Colonic mucosa (tissue), 4 donors: Measurements from ENCODE around the gene RNASE1. TPM values are rescaled to one million over a fixed set of nuclear protein-coding genes. Genes with fewer than 3 reads are reported as not detected.
"Not testable (repeated sequence)": the region's sequence is repeated elsewhere in the genome, so short reads cannot be mapped to it uniquely, and the experiment has no call there.

Source experiments
- DNase-seq: peaks from one replicate; pipeline ENCODE4 v3.0.0-alpha.2; 2020
- H3K27ac ChIP-seq: fragments of 200-600 bp; one replicate; pipeline ENCODE4 v1.8.0; 2021
- H3K27me3 ChIP-seq: fragments of 200-600 bp; one replicate; pipeline ENCODE4 v1.8.0; 2021
- H3K36me3 ChIP-seq: fragments of 200-600 bp; one replicate; pipeline ENCODE4 v1.8.0; 2021
- H3K4me1 ChIP-seq: fragments of 200-600 bp; one replicate; pipeline ENCODE4 v1.8.0; 2021; ENCODE audit warnings: mild to moderate bottlenecking
- H3K4me3 ChIP-seq: fragments of 200-600 bp; one replicate; pipeline ENCODE4 v1.8.0; 2021
- H3K9ac ChIP-seq, 2 donors: one replicate each; pipeline ENCODE4 v1.7.0; 2013; ENCODE audit warnings: control low read depth in 2 of 2, low read depth in 2 of 2, low read length in 2 of 2
- H3K9me3 ChIP-seq: fragments of 200-600 bp; one replicate; pipeline ENCODE4 v1.8.0; 2021
- intact Hi-C: fragments of 100-400 bp; cut with DNase I; formaldehyde crosslinking; loops from one replicate; pipeline ENCODE4 v1.14.1; 2022
- total RNA-seq, 2 donors: library from RNA; stranded (reverse); fragmentation: NEBNext Ultra II Directional in 1 of 2; extraction: Animal tissue kit (Norgen Biotek cat#: 25700) in 1 of 2; gene quantifications; one replicate each; pipeline ENCODE4 v1.2.1, GENCODE V29; 2021
- TF ChIP-seq, protein P1 (sequence below): fragments of 200-600 bp; IDR thresholded peaks from one replicate; pipeline ENCODE4 v1.8.0; 2022; ENCODE audit warnings: antibody characterized with exemption, mild to moderate bottlenecking
- donor health status: healthy.
- donor health status: DM: no; HTN: no; CAD: no.
- donor health status: DM: no; HTN: no; CAD: no.

RNASE1 gene
- total RNA-seq, 2 donors from 2014 or later, result 189 to 244 TPM

- Histone ChIP-seq H3K4me1 (no peaks in the 10 kb centered on the region), H3K9ac (no peak overlapping the region), H3K27ac (no peak overlapping the region), H3K36me3 (no peaks in the 10 kb centered on the region), H3K27me3 (no peaks in the 10 kb centered on the region), H3K4me3 (no peak overlapping the region), H3K9me3 (no peaks in the 10 kb centered on the region)
- no peak for DNase-seq
- intact Hi-C loops, result no loop called here
- TF ChIP-seq, protein P1, sequence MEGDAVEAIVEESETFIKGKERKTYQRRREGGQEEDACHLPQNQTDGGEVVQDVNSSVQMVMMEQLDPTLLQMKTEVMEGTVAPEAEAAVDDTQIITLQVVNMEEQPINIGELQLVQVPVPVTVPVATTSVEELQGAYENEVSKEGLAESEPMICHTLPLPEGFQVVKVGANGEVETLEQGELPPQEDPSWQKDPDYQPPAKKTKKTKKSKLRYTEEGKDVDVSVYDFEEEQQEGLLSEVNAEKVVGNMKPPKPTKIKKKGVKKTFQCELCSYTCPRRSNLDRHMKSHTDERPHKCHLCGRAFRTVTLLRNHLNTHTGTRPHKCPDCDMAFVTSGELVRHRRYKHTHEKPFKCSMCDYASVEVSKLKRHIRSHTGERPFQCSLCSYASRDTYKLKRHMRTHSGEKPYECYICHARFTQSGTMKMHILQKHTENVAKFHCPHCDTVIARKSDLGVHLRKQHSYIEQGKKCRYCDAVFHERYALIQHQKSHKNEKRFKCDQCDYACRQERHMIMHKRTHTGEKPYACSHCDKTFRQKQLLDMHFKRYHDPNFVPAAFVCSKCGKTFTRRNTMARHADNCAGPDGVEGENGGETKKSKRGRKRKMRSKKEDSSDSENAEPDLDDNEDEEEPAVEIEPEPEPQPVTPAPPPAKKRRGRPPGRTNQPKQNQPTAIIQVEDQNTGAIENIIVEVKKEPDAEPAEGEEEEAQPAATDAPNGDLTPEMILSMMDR, result no peak
Observed at GRCh38 chr14:20768593-20768892, 34.1 kb downstream of the RNASE1 start.

GRCh38 chr14:20760950-20761349, 41.7 kb downstream of the RNASE1 start:
- no peaks in the 10 kb centered on the region for H3K27me3 ChIP-seq
- no peaks in the 10 kb centered on the region for H3K9me3 ChIP-seq
- TF ChIP-seq, protein P1, result no peak
- no peak overlapping the region for H3K9ac ChIP-seq
- no peak overlapping the region for H3K4me3 ChIP-seq
- DNase-seq, result no peak
- no peaks in the 10 kb centered on the region for H3K4me1 ChIP-seq
- no peak overlapping the region for H3K27ac ChIP-seq
- H3K36me3 ChIP-seq, result no peaks in the 10 kb centered on the region
- intact Hi-C loops, result no loop called here

DNA sequence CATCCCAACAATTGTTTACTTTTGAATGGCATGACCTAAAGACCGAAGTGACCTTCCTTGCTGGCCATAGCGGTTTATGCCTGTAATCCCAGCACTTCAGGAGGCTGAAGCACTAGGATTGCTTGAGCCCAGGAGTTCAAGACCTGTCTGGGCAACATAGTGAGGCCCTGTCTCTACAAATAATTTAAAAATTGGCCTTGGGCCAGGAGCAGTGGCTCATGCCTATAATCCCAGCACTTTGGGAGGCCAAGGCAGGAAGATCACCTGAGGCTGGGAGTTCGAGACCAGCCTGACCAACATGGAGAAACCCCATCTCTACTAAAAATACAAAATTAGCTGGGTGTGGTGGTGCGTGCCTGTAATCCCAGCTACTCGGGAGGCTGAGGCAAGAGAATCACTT, 43.2 kb downstream of the RNASE1 start:
- not testable (repeated sequence) for H3K4me1 ChIP-seq, DNase-seq, H3K27me3 ChIP-seq, H3K4me3 ChIP-seq, H3K9me3 ChIP-seq, H3K36me3 ChIP-seq, H3K27ac ChIP-seq, H3K9ac ChIP-seq
- intact Hi-C loops, result loop anchor here (5.0 kb wide), 1 partner anchor 98 kb away; no protein-coding TSS in a partner anchor

DNA sequence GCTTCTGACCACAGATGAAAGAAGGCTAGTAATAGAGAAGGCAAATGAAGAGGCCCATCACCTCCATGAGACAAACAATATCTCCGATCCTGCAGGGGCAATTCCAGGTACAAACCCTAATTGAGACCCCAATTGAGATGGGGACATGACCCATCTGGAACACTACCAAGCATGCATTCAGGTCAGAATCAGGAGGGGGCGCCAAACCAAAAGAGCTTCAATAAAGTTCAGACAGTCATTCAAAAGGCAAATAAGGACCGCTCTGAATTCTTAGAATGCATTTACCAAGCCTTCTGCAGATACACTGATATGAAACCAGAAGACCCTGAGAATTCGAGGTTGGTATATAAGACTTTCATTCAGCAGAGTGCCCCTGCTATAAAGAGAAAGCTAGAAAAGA, 44.7 kb downstream of the RNASE1 start:
- no peak overlapping the region for H3K4me3 ChIP-seq
- H3K27ac ChIP-seq, result no peak overlapping the region
- intact Hi-C loops, result loop anchor here (5.0 kb wide), 1 partner anchor 99 kb away; no protein-coding TSS in a partner anchor
- H3K4me1 ChIP-seq, result no peaks in the 10 kb centered on the region
- TF ChIP-seq, protein P1, result peak; percentile 29
- H3K9ac ChIP-seq, result no peak overlapping the region
- no peaks in the 10 kb centered on the region for H3K36me3 ChIP-seq
- no peaks in the 10 kb centered on the region for H3K27me3 ChIP-seq
- no peaks in the 10 kb centered on the region for H3K9me3 ChIP-seq
- peak; percentile 65 for DNase-seq

- Histone ChIP-seq H3K9ac (no peak overlapping the region), H3K4me3 (no peak overlapping the region), H3K4me1 (no peaks in the 10 kb centered on the region), H3K27me3 (no peaks in the 10 kb centered on the region), H3K9me3 (no peaks in the 10 kb centered on the region), H3K36me3 (no peaks in the 10 kb centered on the region), H3K27ac (no peak overlapping the region)
- no peak for DNase-seq
- TF ChIP-seq, protein P1, result no peak
- intact Hi-C loops, result loop anchor here (5.0 kb wide), 1 partner anchor 102 kb away; no protein-coding TSS in a partner anchor
Observed at GRCh38 chr14:20755037-20755436, 47.6 kb downstream of the RNASE1 start.

- no peak overlapping the region for H3K27ac ChIP-seq
- intact Hi-C loops, result no loop called here
Observed at GRCh38 chr14:20754308-20754707, 48.3 kb downstream of the RNASE1 start.

More at GRCh38 chr14:20754308-20754707, 48.3 kb downstream of the RNASE1 start:
- Histone ChIP-seq H3K4me1 (no peaks in the 10 kb centered on the region), H3K27me3 (no peaks in the 10 kb centered on the region), H3K36me3 (no peaks in the 10 kb centered on the region), H3K4me3 (no peak overlapping the region), H3K9ac (no peak overlapping the region), H3K9me3 (no peaks in the 10 kb centered on the region)
- DNase-seq, result no peak
- TF ChIP-seq, protein P1, result no peak
